Sigmoid colon (tissue), 7 donors: ENCODE results near the gene PRPH. TPM values are rescaled to one million over a fixed set of nuclear protein-coding genes. Genes with fewer than 3 reads are reported as not detected.
"Not testable (repeated sequence)": the region's sequence is repeated elsewhere in the genome, so short reads cannot be mapped to it uniquely, and the experiment has no call there.

Experiments
- DNase-seq: peaks from one replicate; pipeline ENCODE4 v3.0.0-alpha.2; 2019
- H3K27ac ChIP-seq, 4 donors: fragments of 200-600 bp; sonication (generic); one replicate each; pipeline ENCODE4 v1.5.1; 2016 to 2019; ENCODE audit warnings: mild to moderate bottlenecking in 1 of 4
- H3K27me3 ChIP-seq, 3 donors: fragments of 200-600 bp; sonication (generic); one replicate each; pipeline ENCODE4 v1.5.1; 2019; ENCODE audit warnings: mild to moderate bottlenecking in 1 of 3
- H3K36me3 ChIP-seq, 4 donors: fragments of 200-600 bp; sonication (generic); one replicate each; pipeline ENCODE4 v1.5.1; 2016 to 2019
- H3K4me1 ChIP-seq, 4 donors: fragments of 200-600 bp; sonication (generic); one replicate each; pipeline ENCODE4 v1.5.1; 2017 to 2019
- H3K4me3 ChIP-seq, 4 donors: fragments of 200-600 bp; sonication (generic); one replicate each; pipeline ENCODE4 v1.5.1; 2017 to 2019; ENCODE audit warnings: mild to moderate bottlenecking in 2 of 4, moderate library complexity in 1 of 4
- H3K9me3 ChIP-seq, 4 donors: fragments of 200-600 bp in 3 of 4; sonication (generic) in 3 of 4; one replicate each; pipeline versions ENCODE4 v1.5.1 to v1.6.1; 2013 to 2019
- EP300 ChIP-seq, 4 donors: sonication (generic); formaldehyde crosslinking; IDR thresholded peaks; one replicate each; pipeline ENCODE4 v1.6.1; 2017; ENCODE audit warnings: antibody characterized with exemption in 4 of 4
- POLR2A ChIP-seq, 2 donors: fragments of 450-650 bp; IDR thresholded peaks; one replicate each; pipeline ENCODE4 v1.6.1; 2016; ENCODE audit warnings: antibody characterized with exemption in 2 of 2, mild to moderate bottlenecking in 2 of 2, moderate library complexity in 2 of 2
- POLR2AphosphoS5 ChIP-seq, 4 donors: sonication (generic); formaldehyde crosslinking; IDR thresholded peaks; one replicate each; pipeline ENCODE4 v1.6.1; 2017; ENCODE audit warnings: antibody characterized with exemption in 4 of 4
- WGBS, 2 donors: extraction: QIAGEN DNeasy Blood & Tissue Kit; methylation state at CpG; one replicate each; pipeline ENCODE4 v1.1.7; 2013; 5-methylcytosine and 5-hydroxymethylcytosine counted together
- intact Hi-C: fragments of 100-400 bp; cut with DNase I; formaldehyde crosslinking; loops from one replicate; pipeline ENCODE4 v1.15.1; 2023
- polyA plus RNA-seq, 3 donors: library from polyadenylated mRNA; stranded (reverse); fragments of 200-250 nt; gene quantifications; one replicate each; pipeline ENCODE4 v1.2.3, GENCODE V29; 2013
- total RNA-seq, 4 donors: library from RNA; depleted of rRNA; stranded (reverse); fragments of >200 nt; gene quantifications; one replicate each; pipeline ENCODE4 v1.1.0, GENCODE V29; 2016
- TF ChIP-seq, protein P1 (sequence below), 4 experiments: fragments of 450-650 bp in 3 of 4; fragments of 200-600 bp in 1 of 4; IDR thresholded peaks; one replicate each; pipeline ENCODE4 v1.5.1; 2016 to 2019; ENCODE audit warnings: antibody characterized with exemption in 4 of 4, mild to moderate bottlenecking in 3 of 4, moderate library complexity in 2 of 4
- donor health status: healthy with polysubstance abuse.
- donor health status: Bipolar disorder and iron deficiency.
- donor health status: healthy.

PRPH gene
- total and polyA plus RNA-seq, 7 donors: 0.46 to 56.2 (median 31.8) TPM

DNA sequence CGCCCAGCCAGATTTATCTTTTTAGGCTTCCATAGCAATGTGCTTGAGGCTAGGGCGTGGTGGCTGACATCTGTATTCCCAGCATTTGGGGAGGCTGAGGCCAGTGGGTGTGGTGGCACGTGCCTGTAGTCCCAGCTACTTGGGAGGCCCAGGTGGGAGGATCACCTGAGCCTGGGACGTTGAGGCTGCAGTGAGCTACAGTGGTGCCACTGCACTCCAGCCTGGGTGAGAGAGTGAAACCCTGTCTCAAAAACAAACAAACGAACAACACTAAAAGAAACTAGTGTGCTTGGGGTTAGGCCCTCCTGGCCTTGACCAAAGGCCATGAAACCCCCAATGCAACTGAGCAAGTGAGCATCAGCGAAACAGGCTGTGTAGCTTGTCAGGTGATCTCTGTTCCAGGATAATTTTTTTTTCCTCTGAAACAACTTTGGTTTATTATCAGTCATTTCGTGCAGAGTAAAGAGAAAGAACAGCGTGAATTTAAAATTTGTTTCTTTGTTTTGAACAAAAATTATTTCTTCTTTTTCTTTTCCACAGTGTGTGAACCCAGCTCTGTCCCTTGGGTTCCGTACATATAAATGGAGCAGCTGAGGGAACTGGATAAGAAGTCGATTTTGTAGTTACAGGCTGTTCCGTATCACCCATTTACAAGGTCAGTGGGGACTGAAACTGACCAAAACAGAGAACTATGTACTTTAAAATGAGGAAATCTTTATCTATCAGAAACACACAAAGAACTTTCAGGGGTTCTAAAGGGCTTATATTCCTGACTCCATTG, 38.9 kb upstream of the PRPH start:
- no peaks in the 10 kb centered on the region for H3K4me1 ChIP-seq
- WGBS, 2 donors: 87 to 89% methylated on average over 11 of the region's 11 CpGs
- no peak overlapping the region for H3K4me3 ChIP-seq
- no peak overlapping the region for H3K27ac ChIP-seq
- H3K9me3 ChIP-seq: no peaks in the 10 kb centered on the region
- no peaks in the 10 kb centered on the region for H3K27me3 ChIP-seq
- H3K36me3 ChIP-seq: no peaks in the 10 kb centered on the region
- TF ChIP-seq EP300 (IDR thresholded peaks at IDR 0.05) (no peak), POLR2AphosphoS5 (IDR thresholded peaks at IDR 0.05) (no peak), POLR2A (IDR thresholded peaks at IDR 0.05) (no peak)
- TF ChIP-seq, protein P1, sequence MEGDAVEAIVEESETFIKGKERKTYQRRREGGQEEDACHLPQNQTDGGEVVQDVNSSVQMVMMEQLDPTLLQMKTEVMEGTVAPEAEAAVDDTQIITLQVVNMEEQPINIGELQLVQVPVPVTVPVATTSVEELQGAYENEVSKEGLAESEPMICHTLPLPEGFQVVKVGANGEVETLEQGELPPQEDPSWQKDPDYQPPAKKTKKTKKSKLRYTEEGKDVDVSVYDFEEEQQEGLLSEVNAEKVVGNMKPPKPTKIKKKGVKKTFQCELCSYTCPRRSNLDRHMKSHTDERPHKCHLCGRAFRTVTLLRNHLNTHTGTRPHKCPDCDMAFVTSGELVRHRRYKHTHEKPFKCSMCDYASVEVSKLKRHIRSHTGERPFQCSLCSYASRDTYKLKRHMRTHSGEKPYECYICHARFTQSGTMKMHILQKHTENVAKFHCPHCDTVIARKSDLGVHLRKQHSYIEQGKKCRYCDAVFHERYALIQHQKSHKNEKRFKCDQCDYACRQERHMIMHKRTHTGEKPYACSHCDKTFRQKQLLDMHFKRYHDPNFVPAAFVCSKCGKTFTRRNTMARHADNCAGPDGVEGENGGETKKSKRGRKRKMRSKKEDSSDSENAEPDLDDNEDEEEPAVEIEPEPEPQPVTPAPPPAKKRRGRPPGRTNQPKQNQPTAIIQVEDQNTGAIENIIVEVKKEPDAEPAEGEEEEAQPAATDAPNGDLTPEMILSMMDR (IDR thresholded peaks at IDR 0.05): no peak
- intact Hi-C loops: no loop called here
- DNase-seq: no peak

DNA sequence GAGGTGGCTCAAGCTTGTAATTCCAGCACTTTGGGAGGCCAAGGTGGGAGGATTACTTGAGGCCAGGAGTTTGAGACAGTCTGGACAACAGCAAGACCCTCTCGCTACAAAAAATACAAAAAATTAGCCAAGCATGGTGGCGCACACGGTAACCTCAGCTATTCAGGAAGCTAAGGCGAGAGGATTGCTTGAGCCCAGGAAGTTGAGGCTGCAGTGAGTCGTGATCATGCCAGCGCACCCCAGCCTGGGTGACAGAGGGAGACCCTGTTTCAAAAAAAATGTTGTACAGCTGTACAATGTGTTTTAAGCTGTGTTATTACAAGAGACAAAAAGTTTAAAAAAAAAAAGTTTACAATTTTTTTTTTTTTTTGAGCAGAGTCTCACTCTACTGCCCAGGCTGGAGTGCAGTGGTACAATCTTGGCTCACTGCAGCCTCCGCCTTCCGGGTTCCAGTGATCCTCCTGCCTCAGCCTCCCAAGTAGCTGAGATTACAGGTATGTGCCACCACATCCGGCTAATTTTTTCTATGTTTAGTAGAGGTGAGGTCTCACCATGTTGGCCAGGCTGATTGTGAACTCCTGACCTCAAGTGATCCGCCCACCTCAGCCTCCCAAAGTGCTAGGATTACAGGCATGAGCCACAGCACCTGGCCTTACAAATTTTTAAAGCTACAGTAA, 37.3 kb upstream of the PRPH start:
- H3K36me3 ChIP-seq, intact Hi-C loops, H3K9me3 ChIP-seq, DNase-seq, H3K4me3 ChIP-seq, H3K27ac ChIP-seq, H3K27me3 ChIP-seq, H3K4me1 ChIP-seq: not testable (repeated sequence)
- WGBS, 2 donors: 76 to 90% methylated on average over 10 of the region's 10 CpGs

DNA sequence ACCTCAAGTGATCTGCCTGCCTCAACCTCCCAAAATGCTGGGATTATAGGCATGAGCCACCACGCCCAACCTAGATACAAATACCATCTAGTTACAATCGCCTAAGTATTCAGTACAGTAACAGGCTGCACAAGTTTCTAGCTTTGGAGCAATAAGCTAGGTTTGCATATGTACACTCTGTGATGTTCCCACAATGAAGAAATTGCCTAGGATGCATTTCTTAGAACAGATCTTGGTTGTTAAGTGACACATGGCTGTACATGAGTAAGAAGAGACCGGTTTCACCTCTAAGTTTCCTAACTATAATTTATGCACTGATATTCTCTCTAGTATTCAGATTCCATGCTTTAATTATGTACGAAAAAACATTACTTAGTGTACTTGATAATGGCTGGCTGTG, 35.5 kb upstream of the PRPH start:
- Histone ChIP-seq H3K36me3 (no peaks in the 10 kb centered on the region), H3K9me3 (no peaks in the 10 kb centered on the region), H3K4me3 (no peak overlapping the region), H3K4me1 (peaks cover 0 to 10% (median 3%) of the 10 kb centered on the region in 4 donors), H3K27me3 (no peaks in the 10 kb centered on the region), H3K27ac (no peak overlapping the region)
- WGBS, 2 donors: 94 to 95% methylated on average over 4 of the region's 4 CpGs
- no peak for DNase-seq
- intact Hi-C loops: no loop called here
- no peak for TF ChIP-seq EP300 (IDR thresholded peaks at IDR 0.05)
- TF ChIP-seq, protein P1 (IDR thresholded peaks at IDR 0.05): no peak
- no peak for TF ChIP-seq POLR2A (IDR thresholded peaks at IDR 0.05)
- TF ChIP-seq POLR2AphosphoS5 (IDR thresholded peaks at IDR 0.05): no peak

DNA sequence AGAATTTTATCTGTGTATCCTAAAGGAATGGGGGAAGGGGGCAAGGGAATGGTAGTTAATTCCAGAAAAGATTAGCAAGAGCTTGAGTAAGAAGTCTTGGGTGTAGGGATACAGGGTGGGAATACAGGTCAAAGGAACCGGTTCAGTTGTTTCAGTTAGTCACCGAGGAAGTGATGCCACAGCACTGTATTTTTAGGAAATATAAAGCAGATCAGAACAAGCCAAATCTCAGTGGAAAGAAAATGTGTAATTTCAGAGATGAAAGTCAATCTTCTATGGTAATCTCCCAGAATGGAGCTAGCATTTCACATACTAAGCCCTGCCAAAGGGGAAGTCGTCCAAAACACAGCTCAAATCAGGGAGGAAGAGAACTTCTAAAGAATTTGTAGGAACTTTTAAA, 34.8 kb upstream of the PRPH start:
- H3K27ac ChIP-seq: peak overlapping the region in 1 of 4 donors; percentile 31
- no peaks in the 10 kb centered on the region for H3K9me3 ChIP-seq
- no peaks in the 10 kb centered on the region for H3K36me3 ChIP-seq
- no peak for DNase-seq
- no peaks in the 10 kb centered on the region for H3K27me3 ChIP-seq
- WGBS, 2 donors: 64 to 79% methylated on average over 3 of the region's 3 CpGs
- no peak for TF ChIP-seq POLR2AphosphoS5 (IDR thresholded peaks at IDR 0.05)
- TF ChIP-seq POLR2A (IDR thresholded peaks at IDR 0.05): no peak
- TF ChIP-seq, protein P1 (IDR thresholded peaks at IDR 0.05): no peak
- TF ChIP-seq EP300 (IDR thresholded peaks at IDR 0.05): no peak
- no peak overlapping the region for H3K4me3 ChIP-seq
- intact Hi-C loops: no loop called here
- H3K4me1 ChIP-seq: peaks cover 0 to 10% (median 3%) of the 10 kb centered on the region in 4 donors

DNA sequence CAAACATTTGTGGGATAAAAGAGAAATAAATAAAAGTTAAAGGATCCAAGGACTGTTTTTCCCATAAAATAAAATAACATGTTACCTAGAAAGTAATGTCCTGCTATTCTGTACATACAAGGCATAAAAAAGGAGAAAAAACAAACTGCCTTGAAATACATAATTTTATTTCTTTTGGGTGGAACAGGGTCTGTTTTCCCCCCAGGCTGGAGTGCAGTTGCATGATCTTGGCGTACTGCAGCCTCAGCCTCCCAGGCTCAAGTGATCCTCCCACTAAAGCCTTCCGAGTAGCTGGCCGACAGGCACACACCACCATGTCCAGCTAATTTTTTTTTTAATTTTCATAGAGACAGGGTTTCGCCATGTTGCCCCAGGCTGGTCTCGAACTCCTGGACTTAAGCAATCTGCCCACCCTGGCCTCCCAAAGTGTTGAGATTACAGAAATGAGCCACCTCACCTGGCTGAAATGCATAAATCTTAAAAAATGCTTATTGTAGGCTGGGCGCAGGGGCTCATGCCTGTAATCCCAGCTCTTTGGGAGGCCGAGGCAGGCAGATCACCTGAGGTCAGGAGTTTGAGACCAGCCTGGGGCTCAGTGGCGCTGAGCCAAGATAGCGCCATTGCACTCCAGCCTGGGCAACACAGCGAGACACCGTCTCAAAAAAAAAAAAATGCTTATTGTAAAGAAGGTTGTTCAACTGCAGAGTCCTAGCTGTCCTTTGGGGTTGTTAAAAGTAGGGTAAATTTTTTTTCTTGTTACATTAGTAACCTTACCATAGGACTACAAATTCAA, 34.2 kb upstream of the PRPH start:
- Histone ChIP-seq H3K4me1 (peaks cover 0 to 12% (median 5%) of the 10 kb centered on the region in 4 donors), H3K36me3 (no peaks in the 10 kb centered on the region), H3K27me3 (no peaks in the 10 kb centered on the region), H3K27ac (peak overlapping the region in 1 of 4 donors; percentile 31), H3K4me3 (no peak overlapping the region), H3K9me3 (no peaks in the 10 kb centered on the region)
- TF ChIP-seq POLR2A (IDR thresholded peaks at IDR 0.05): no peak
- TF ChIP-seq, protein P1 (IDR thresholded peaks at IDR 0.05): no peak
- TF ChIP-seq EP300 (IDR thresholded peaks at IDR 0.05): no peak
- TF ChIP-seq POLR2AphosphoS5 (IDR thresholded peaks at IDR 0.05): no peak
- DNase-seq: no peak
- intact Hi-C loops: no loop called here
- WGBS, 2 donors: 92 to 96% methylated on average over 11 of the region's 11 CpGs
